GM19463 (cell line): ENCODE data around the gene TEDC2.
A peak's percentile ranks its signal among the peaks of the same experiment; 100 is the strongest.
"Not testable (repeated sequence)": the region's sequence is repeated elsewhere in the genome, so short reads cannot be mapped to it uniquely, and the experiment has no call there.

ENCODE experiments used
- ATAC-seq: cut with Tn5 transposase; IDR thresholded peaks from one replicate; pipeline ENCODE4 v1.9.1; 2021; ENCODE audit warnings: mild to moderate bottlenecking, moderate library complexity; ENCODE audit not compliant: unreplicated experiment

TEDC2 gene

GRCh38 chr16:2475413-2476344 is 15.8 kb downstream of the TEDC2 start:
- no peak for ATAC-seq

- ATAC-seq = no peak
Observed at GRCh38 chr16:2476345-2476720, 16.4 kb downstream of the TEDC2 start.

GRCh38 chr16:2476741-2477140 is 16.8 kb downstream of the TEDC2 start:
- no peak for ATAC-seq

- ATAC-seq = no peak
Observed at GRCh38 chr16:2477327-2477726, 17.4 kb downstream of the TEDC2 start.

- no peak for ATAC-seq
Observed at GRCh38 chr16:2478279-2478678, 18.4 kb downstream of the TEDC2 start.

- ATAC-seq = not testable (repeated sequence)
Observed at GRCh38 chr16:2479996-2480395, 20.1 kb downstream of the TEDC2 start.

GRCh38 chr16:2480948-2481347 is 21.0 kb downstream of the TEDC2 start:
- ATAC-seq = no peak

GRCh38 chr16:2481676-2482075 is 21.8 kb downstream of the TEDC2 start:
- ATAC-seq = no peak

- ATAC-seq = no peak
Observed at GRCh38 chr16:2482249-2482648, 22.3 kb downstream of the TEDC2 start.

GRCh38 chr16:2482708-2483534 is 23.0 kb downstream of the TEDC2 start:
- ATAC-seq = no peak

- ATAC-seq = no peak
Observed at GRCh38 chr16:2483939-2484897, 24.3 kb downstream of the TEDC2 start.

- ATAC-seq = no peak
Observed at GRCh38 chr16:2484898-2485508, 25.1 kb downstream of the TEDC2 start.

GRCh38 chr16:2485811-2486507 is 26.1 kb downstream of the TEDC2 start:
- no peak for ATAC-seq

GRCh38 chr16:2486645-2487516 is 27.0 kb downstream of the TEDC2 start:
- peak; percentile 85 for ATAC-seq

- no peak for ATAC-seq
Observed at GRCh38 chr16:2487517-2487842, 27.6 kb downstream of the TEDC2 start.

GRCh38 chr16:2487903-2488531 is 28.1 kb downstream of the TEDC2 start:
- no peak for ATAC-seq

GRCh38 chr16:2489581-2489980 is 29.7 kb downstream of the TEDC2 start:
- ATAC-seq = no peak
